GM23338 (cell line): Measurements from ENCODE around the gene RIN3. TPM values are rescaled to one million over a fixed set of nuclear protein-coding genes. Genes with fewer than 3 reads are reported as not detected.

Experiments
- ATAC-seq: fragments of 200-7000 bp; cut with Tn5 transposase; 3 replicates; pipeline ENCODE4 v1.9.1; 2020
- DNase-seq: peaks from one replicate; pipeline ENCODE4 v3.0.0-alpha.2; 2015; ENCODE audit warnings: low spot score
- H2AFZ ChIP-seq: fragments of 200-600 bp; sonication (generic); 2 replicates; pipeline ENCODE4 v1.8.0; 2016; ENCODE audit warnings: antibody characterized with exemption, mild to moderate bottlenecking, moderate library complexity
- H3F3A ChIP-seq: fragments of 200-600 bp; sonication (generic); replicated peaks from 2 replicates; pipeline ENCODE4 v1.8.0; 2017; ENCODE audit warnings: antibody characterized with exemption, mixed run types, low read depth
- H3K27ac ChIP-seq: fragments of 200-600 bp; sonication (generic); 2 replicates; pipeline ENCODE4 v1.6.1; 2016; ENCODE audit warnings: low read depth
- H3K27me3 ChIP-seq: fragments of 200-600 bp; sonication (generic); 2 replicates; pipeline ENCODE4 v1.8.0; 2016; ENCODE audit warnings: mild to moderate bottlenecking, mixed run types, moderate library complexity; ENCODE audit not compliant: insufficient read depth
- H3K36me3 ChIP-seq: fragments of 200-600 bp; sonication (generic); 2 replicates; pipeline ENCODE4 v1.8.0; 2016; ENCODE audit warnings: mild to moderate bottlenecking; ENCODE audit not compliant: insufficient read depth
- H3K4me1 ChIP-seq: fragments of 200-600 bp; sonication (generic); 2 replicates; pipeline ENCODE4 v1.8.0; 2016; ENCODE audit warnings: mild to moderate bottlenecking, moderate library complexity; ENCODE audit not compliant: insufficient read depth
- H3K4me2 ChIP-seq: fragments of 200-600 bp; sonication (generic); 2 replicates; pipeline ENCODE4 v1.7.1; 2017; ENCODE audit warnings: mixed run types
- H3K4me3 ChIP-seq: fragments of 200-600 bp; sonication (generic); 2 replicates; pipeline ENCODE4 v1.6.1; 2016; ENCODE audit warnings: mixed run types
- H3K79me2 ChIP-seq: fragments of 200-600 bp; sonication (generic); replicated peaks from 2 replicates; pipeline ENCODE4 v1.8.0; 2017; ENCODE audit warnings: mild to moderate bottlenecking; ENCODE audit not compliant: insufficient read depth
- H3K9me2 ChIP-seq: fragments of 200-600 bp; sonication (generic); 2 replicates; pipeline ENCODE4 v1.8.0; 2017; ENCODE audit not compliant: insufficient read depth
- H4K20me1 ChIP-seq: fragments of 200-600 bp; sonication (generic); replicated peaks from 2 replicates; pipeline ENCODE4 v1.8.0; 2017; ENCODE audit warnings: mild to moderate bottlenecking; ENCODE audit not compliant: insufficient read depth
- H3K27ac Mint-ChIP-seq: 2 replicates; pipeline ENCODE4 v1.8.0; 2020; ENCODE audit warnings: inconsistent platforms, mild to moderate bottlenecking, moderate library complexity, mixed read lengths
- H3K27me3 Mint-ChIP-seq: 3 replicates; pipeline ENCODE4 v1.8.0; 2022; ENCODE audit warnings: low read depth, mild to moderate bottlenecking, moderate library complexity, mixed read lengths, inconsistent platforms; ENCODE audit not compliant: insufficient read depth, poor library complexity
- H3K36me3 Mint-ChIP-seq: 3 replicates; pipeline ENCODE4 v1.8.0; 2021; ENCODE audit warnings: low read depth, mild to moderate bottlenecking, inconsistent platforms, moderate library complexity, mixed read lengths
- H3K4me1 Mint-ChIP-seq: 3 replicates; pipeline ENCODE4 v1.8.0; 2020; ENCODE audit warnings: mild to moderate bottlenecking, inconsistent platforms, mixed read lengths
- H3K4me3 Mint-ChIP-seq: 3 replicates; pipeline ENCODE4 v1.8.0; 2021; ENCODE audit warnings: moderate library complexity, mild to moderate bottlenecking, inconsistent platforms, mixed read lengths
- H3K9me3 Mint-ChIP-seq: 3 replicates; pipeline ENCODE4 v1.8.0; 2020; ENCODE audit warnings: moderate library complexity, mild to moderate bottlenecking, inconsistent platforms, mixed read lengths
- EZH2 ChIP-seq: fragments of 200-600 bp; sonication (generic); IDR thresholded peaks from one replicate; pipeline ENCODE4 v1.8.0; 2017; ENCODE audit warnings: antibody characterized with exemption, mild to moderate bottlenecking, low read depth; ENCODE audit not compliant: unreplicated experiment
- EZH2phosphoT487 ChIP-seq: fragments of 200-600 bp; sonication (generic); IDR thresholded peaks from one replicate; pipeline ENCODE4 v1.8.1; 2018; ENCODE audit warnings: antibody characterized with exemption; ENCODE audit not compliant: unreplicated experiment
- JUNB ChIP-seq: IDR thresholded peaks from one replicate; pipeline ENCODE4 v1.6.1; 2016; ENCODE audit warnings: antibody characterized with exemption; ENCODE audit not compliant: unreplicated experiment
- NANOG ChIP-seq: IDR thresholded peaks from 2 replicates; pipeline ENCODE4 v1.6.1; 2016; ENCODE audit warnings: antibody characterized with exemption, borderline replicate concordance
- ZNF114 ChIP-seq: fragments of 250-450 bp; sonication (Bioruptor Pico); IDR thresholded peaks from 2 replicates; pipeline ENCODE4 v1.5.0; 2020; ENCODE audit warnings: mild to moderate bottlenecking, moderate library complexity
- polyA plus RNA-seq: library from polyadenylated mRNA; unstranded; fragments of >200 nt; fragmentation: Nextera tagmentation; extraction: Ambion mirVana; gene quantifications from 2 replicates; pipeline ENCODE4 v1.2.1, GENCODE V29; 2016
- total RNA-seq: library from RNA; depleted of rRNA; stranded (reverse); fragments of >200 nt; shearing (Covaris generic); gene quantifications from 2 replicates; pipeline ENCODE4 v1.2.3, GENCODE V29; 2014
- TF ChIP-seq, protein P1 (sequence below): fragments of 250-450 bp; sonication (Bioruptor Pico); IDR thresholded peaks from 2 replicates; pipeline ENCODE4 v1.5.0; 2020; ENCODE audit warnings: mild to moderate bottlenecking, moderate library complexity
- TF ChIP-seq, protein P2 (sequence below), 2 experiments: fragments of 200-600 bp in 1 of 2; sonication (generic) in 1 of 2; conservative IDR thresholded peaks; 2 replicates each; pipeline versions ENCODE4 v1.5.1 to v1.6.1; 2016 to 2017; ENCODE audit warnings: antibody characterized with exemption in 2 of 2, low read depth in 2 of 2, mild to moderate bottlenecking in 2 of 2, moderate library complexity in 1 of 2

Gene RIN3
- total and polyA plus RNA-seq, 2 experiments from 2014 or later = 0.97 to 1.5 TPM

DNA sequence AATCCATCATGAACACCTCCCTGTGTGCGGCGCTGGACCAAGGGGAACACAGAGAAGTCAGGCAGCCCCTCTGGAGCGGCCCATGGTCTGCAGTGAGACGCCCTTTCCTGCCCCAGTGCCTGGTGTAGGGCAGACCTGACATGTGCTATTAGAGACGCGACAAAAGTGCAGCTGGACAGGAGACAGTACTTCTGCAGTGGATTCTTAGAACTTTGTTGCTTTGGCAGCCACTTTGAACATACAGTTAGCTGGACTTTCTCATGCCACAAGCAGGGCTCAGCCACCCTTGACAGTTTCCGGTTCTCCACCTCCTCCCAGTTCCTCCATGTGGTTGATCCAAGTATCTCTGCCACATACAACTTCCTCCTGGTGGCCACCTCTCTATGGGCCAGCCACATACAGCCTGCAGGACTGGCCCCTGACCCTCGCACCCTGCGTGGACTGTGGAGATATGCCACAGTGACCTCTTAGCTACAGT is 188.9 kb downstream of the RIN3 start (continued):
- TF ChIP-seq, protein P1, sequence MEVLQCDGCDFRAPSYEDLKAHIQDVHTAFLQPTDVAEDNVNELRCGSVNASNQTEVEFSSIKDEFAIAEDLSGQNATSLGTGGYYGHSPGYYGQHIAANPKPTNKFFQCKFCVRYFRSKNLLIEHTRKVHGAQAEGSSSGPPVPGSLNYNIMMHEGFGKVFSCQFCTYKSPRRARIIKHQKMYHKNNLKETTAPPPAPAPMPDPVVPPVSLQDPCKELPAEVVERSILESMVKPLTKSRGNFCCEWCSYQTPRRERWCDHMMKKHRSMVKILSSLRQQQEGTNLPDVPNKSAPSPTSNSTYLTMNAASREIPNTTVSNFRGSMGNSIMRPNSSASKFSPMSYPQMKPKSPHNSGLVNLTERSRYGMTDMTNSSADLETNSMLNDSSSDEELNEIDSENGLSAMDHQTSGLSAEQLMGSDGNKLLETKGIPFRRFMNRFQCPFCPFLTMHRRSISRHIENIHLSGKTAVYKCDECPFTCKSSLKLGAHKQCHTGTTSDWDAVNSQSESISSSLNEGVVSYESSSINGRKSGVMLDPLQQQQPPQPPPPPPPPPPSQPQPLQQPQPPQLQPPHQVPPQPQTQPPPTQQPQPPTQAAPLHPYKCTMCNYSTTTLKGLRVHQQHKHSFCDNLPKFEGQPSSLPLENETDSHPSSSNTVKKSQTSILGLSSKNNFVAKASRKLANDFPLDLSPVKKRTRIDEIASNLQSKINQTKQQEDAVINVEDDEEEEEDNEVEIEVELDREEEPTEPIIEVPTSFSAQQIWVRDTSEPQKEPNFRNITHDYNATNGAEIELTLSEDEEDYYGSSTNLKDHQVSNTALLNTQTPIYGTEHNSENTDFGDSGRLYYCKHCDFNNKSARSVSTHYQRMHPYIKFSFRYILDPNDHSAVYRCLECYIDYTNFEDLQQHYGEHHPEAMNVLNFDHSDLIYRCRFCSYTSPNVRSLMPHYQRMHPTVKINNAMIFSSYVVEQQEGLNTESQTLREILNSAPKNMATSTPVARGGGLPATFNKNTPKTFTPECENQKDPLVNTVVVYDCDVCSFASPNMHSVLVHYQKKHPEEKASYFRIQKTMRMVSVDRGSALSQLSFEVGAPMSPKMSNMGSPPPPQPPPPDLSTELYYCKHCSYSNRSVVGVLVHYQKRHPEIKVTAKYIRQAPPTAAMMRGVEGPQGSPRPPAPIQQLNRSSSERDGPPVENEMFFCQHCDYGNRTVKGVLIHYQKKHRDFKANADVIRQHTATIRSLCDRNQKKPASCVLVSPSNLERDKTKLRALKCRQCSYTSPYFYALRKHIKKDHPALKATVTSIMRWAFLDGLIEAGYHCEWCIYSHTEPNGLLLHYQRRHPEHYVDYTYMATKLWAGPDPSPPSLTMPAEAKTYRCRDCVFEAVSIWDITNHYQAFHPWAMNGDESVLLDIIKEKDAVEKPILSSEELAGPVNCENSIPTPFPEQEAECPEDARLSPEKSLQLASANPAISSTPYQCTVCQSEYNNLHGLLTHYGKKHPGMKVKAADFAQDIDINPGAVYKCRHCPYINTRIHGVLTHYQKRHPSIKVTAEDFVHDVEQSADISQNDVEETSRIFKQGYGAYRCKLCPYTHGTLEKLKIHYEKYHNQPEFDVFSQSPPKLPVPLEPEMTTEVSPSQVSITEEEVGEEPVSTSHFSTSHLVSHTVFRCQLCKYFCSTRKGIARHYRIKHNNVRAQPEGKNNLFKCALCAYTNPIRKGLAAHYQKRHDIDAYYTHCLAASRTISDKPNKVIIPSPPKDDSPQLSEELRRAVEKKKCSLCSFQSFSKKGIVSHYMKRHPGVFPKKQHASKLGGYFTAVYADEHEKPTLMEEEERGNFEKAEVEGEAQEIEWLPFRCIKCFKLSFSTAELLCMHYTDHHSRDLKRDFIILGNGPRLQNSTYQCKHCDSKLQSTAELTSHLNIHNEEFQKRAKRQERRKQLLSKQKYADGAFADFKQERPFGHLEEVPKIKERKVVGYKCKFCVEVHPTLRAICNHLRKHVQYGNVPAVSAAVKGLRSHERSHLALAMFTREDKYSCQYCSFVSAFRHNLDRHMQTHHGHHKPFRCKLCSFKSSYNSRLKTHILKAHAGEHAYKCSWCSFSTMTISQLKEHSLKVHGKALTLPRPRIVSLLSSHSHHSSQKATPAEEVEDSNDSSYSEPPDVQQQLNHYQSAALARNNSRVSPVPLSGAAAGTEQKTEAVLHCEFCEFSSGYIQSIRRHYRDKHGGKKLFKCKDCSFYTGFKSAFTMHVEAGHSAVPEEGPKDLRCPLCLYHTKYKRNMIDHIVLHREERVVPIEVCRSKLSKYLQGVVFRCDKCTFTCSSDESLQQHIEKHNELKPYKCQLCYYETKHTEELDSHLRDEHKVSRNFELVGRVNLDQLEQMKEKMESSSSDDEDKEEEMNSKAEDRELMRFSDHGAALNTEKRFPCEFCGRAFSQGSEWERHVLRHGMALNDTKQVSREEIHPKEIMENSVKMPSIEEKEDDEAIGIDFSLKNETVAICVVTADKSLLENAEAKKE (CRISPR knock-in tag) = no peak
- TF ChIP-seq ZNF114 (CRISPR knock-in tag) (no peak), EZH2 (no peak), JUNB (no peak)

DNA sequence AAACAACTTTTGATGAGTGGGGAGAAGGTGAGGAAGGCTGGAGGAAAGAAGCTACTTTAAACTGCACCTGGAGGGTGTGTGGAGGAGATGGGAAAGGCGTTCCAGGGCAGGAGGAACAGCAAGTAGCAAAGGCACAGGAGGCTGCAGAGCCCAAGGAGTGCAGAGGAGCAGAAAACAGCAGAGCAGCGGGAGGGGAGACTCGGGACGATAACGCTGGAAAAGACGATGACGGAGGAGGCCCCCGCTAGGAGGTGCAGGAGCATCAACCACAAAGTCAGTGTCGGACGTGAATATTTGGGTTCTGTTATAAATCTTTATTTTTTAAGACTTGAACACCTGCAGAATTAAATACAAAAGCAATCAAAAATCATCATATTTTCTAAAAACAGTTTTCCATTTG is 189.9 kb downstream of the RIN3 start:
- Histone ChIP-seq H3K4me3 (no peak overlapping the region), H3F3A (no peaks in the 10 kb centered on the region), H3K9me2 (no peaks in the 10 kb centered on the region), H3K79me2 (no peaks in the 10 kb centered on the region), H3K4me1 (no peaks in the 10 kb centered on the region), H2AFZ (no peak overlapping the region), H3K4me2 (no peak overlapping the region), H4K20me1 (no peaks in the 10 kb centered on the region), H3K27me3 (no peaks in the 10 kb centered on the region), H3K36me3 (peaks cover 11% of the 10 kb centered on the region; the same call in 1 of the 2 replicates), H3K27ac (no peak overlapping the region)
- Mint-ChIP-seq H3K9me3 (no peaks in the 10 kb centered on the region), H3K27me3 (no peaks in the 10 kb centered on the region), H3K4me1 (no peaks in the 10 kb centered on the region), H3K4me3 (no peak overlapping the region), H3K36me3 (peaks cover 16% of the 10 kb centered on the region), H3K27ac (no peak overlapping the region)
- no peak for ATAC-seq
- DNase-seq = no peak
- TF ChIP-seq EZH2phosphoT487 = no peak
- TF ChIP-seq ZNF114 (CRISPR knock-in tag) = no peak
- no peak for TF ChIP-seq JUNB
- TF ChIP-seq, protein P2, sequence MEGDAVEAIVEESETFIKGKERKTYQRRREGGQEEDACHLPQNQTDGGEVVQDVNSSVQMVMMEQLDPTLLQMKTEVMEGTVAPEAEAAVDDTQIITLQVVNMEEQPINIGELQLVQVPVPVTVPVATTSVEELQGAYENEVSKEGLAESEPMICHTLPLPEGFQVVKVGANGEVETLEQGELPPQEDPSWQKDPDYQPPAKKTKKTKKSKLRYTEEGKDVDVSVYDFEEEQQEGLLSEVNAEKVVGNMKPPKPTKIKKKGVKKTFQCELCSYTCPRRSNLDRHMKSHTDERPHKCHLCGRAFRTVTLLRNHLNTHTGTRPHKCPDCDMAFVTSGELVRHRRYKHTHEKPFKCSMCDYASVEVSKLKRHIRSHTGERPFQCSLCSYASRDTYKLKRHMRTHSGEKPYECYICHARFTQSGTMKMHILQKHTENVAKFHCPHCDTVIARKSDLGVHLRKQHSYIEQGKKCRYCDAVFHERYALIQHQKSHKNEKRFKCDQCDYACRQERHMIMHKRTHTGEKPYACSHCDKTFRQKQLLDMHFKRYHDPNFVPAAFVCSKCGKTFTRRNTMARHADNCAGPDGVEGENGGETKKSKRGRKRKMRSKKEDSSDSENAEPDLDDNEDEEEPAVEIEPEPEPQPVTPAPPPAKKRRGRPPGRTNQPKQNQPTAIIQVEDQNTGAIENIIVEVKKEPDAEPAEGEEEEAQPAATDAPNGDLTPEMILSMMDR (conservative IDR thresholded peaks at IDR 0.05; ENCODE audit: low read depth in 2 of 2) = no peak
- no peak for TF ChIP-seq EZH2
- no peak for TF ChIP-seq NANOG
